CD14-positive monocyte (primary cell): ENCODE measurements around the gene NCCRP1. TPM values are rescaled to one million over a fixed set of nuclear protein-coding genes. Genes with fewer than 3 reads are reported as not detected.
A peak's percentile ranks its signal among the peaks of the same experiment; 100 is the strongest.

ENCODE experiments used
- DNase-seq, 3 donors: peaks; one replicate each; pipeline ENCODE4 v3.0.0-alpha.2; 2011 to 2022
- H2AFZ ChIP-seq: 2 replicates; pipeline ENCODE4 v1.6.0; 2012; ENCODE audit warnings: mild to moderate bottlenecking, low read depth, low read length, inconsistent platforms; ENCODE audit not compliant: insufficient read depth, poor library complexity, severe bottlenecking
- H3K27ac ChIP-seq, 2 donors: 1 replicate in 1 of 2; 2 replicates in 1 of 2; pipeline ENCODE4 v1.5.1; 2012 to 2013; ENCODE audit warnings: low read length in 2 of 2, control low read depth in 1 of 2, inconsistent platforms in 1 of 2, low read depth in 1 of 2, mild to moderate bottlenecking in 1 of 2
- H3K27me3 ChIP-seq, 2 donors: one replicate each; pipeline versions ENCODE4 v1.6.0 to v1.6.1; 2011 to 2013; ENCODE audit warnings: low read length in 2 of 2; ENCODE audit not compliant: control insufficient read depth in 2 of 2, insufficient read depth in 2 of 2
- H3K36me3 ChIP-seq, 2 donors: replicated peaks in 1 of 2; 1 replicate in 1 of 2; 2 replicates in 1 of 2; pipeline versions ENCODE4 v1.5.1 to v1.6.1; 2012 to 2013; ENCODE audit warnings: low read length in 2 of 2, control low read depth in 1 of 2, inconsistent platforms in 1 of 2, mild to moderate bottlenecking in 1 of 2; ENCODE audit not compliant: insufficient read depth in 2 of 2, control insufficient read depth in 1 of 2
- H3K4me1 ChIP-seq, 2 donors: 1 replicate in 1 of 2; 2 replicates in 1 of 2; pipeline versions ENCODE4 v1.5.1 to v1.6.1; 2012 to 2013; ENCODE audit warnings: low read length in 2 of 2, control low read depth in 1 of 2, inconsistent platforms in 1 of 2, mild to moderate bottlenecking in 1 of 2, moderate library complexity in 1 of 2; ENCODE audit not compliant: insufficient read depth in 2 of 2, control insufficient read depth in 1 of 2
- H3K4me2 ChIP-seq: replicated peaks from 2 replicates; pipeline ENCODE3; 2012; ENCODE audit warnings: low read length, moderate library complexity, mild to moderate bottlenecking; ENCODE audit not compliant: poor library complexity, severe bottlenecking; ENCODE audit errors: extremely low read depth
- H3K4me3 ChIP-seq, 3 experiments: fragments of 200-600 bp in 1 of 3; sonication (generic) in 1 of 3; replicated peaks in 1 of 3; 1 replicate in 2 of 3; 2 replicates in 1 of 3; pipeline ENCODE4 v1.5.1; 2011 to 2013; ENCODE audit warnings: low read length in 3 of 3, mild to moderate bottlenecking in 3 of 3, control low read depth in 2 of 3, low read depth in 2 of 3, inconsistent platforms in 1 of 3, moderate library complexity in 1 of 3
- H3K79me2 ChIP-seq: 2 replicates; pipeline ENCODE4 v1.6.0; 2012; ENCODE audit warnings: mild to moderate bottlenecking, control low read depth, inconsistent platforms, low read length, moderate library complexity; ENCODE audit not compliant: insufficient read depth
- H3K9ac ChIP-seq: 2 replicates; pipeline ENCODE4 v1.6.0; 2017; ENCODE audit warnings: low read length, mild to moderate bottlenecking; ENCODE audit not compliant: insufficient read depth, poor library complexity, severe bottlenecking
- H3K9me3 ChIP-seq, 2 donors: replicated peaks in 1 of 2; 1 replicate in 1 of 2; 2 replicates in 1 of 2; pipeline versions ENCODE4 v1.5.1 to v1.6.1; 2012 to 2013; ENCODE audit warnings: low read length in 2 of 2, control low read depth in 1 of 2; ENCODE audit not compliant: control insufficient read depth in 1 of 2, insufficient read depth in 1 of 2
- H4K20me1 ChIP-seq: 2 replicates; pipeline ENCODE4 v1.6.0; 2012; ENCODE audit warnings: mild to moderate bottlenecking, low read length, control low read depth, moderate library complexity; ENCODE audit not compliant: insufficient read depth
- H3K27ac Mint-ChIP-seq, 7 donors: one replicate each; pipeline ENCODE4 v1.8.0; 2020; ENCODE audit warnings: mild to moderate bottlenecking in 7 of 7, mixed read lengths in 7 of 7, moderate library complexity in 6 of 7, inconsistent platforms in 2 of 7
- H3K27me3 Mint-ChIP-seq, 3 donors: one replicate each; pipeline ENCODE4 v1.8.0; 2021 to 2022; ENCODE audit warnings: low read depth in 3 of 3, mild to moderate bottlenecking in 3 of 3, mixed read lengths in 3 of 3, moderate library complexity in 3 of 3, inconsistent platforms in 1 of 3
- H3K36me3 Mint-ChIP-seq, 2 donors: one replicate each; pipeline ENCODE4 v1.8.0; 2020; ENCODE audit warnings: mixed read lengths in 2 of 2, inconsistent platforms in 1 of 2, mild to moderate bottlenecking in 1 of 2
- H3K4me1 Mint-ChIP-seq: one replicate; pipeline ENCODE4 v1.8.0; 2020; ENCODE audit warnings: mild to moderate bottlenecking, mixed read lengths
- H3K4me3 Mint-ChIP-seq, 2 donors: one replicate each; pipeline ENCODE4 v1.8.0; 2020; ENCODE audit warnings: mild to moderate bottlenecking in 2 of 2, mixed read lengths in 2 of 2, moderate library complexity in 1 of 2
- H3K9me3 Mint-ChIP-seq, 7 donors: one replicate each; pipeline ENCODE4 v1.8.0; 2020 to 2022; ENCODE audit warnings: mixed read lengths in 7 of 7, mild to moderate bottlenecking in 6 of 7, moderate library complexity in 6 of 7, inconsistent platforms in 2 of 7
- WGBS: methylation state at CpG from one replicate; pipeline ENCODE4 v1.1.5; 2013; ENCODE audit warnings: missing lambda C conversion rate; ENCODE audit not compliant: insufficient coverage; 5-methylcytosine and 5-hydroxymethylcytosine counted together
- intact Hi-C, 2 donors: fragments of 100-400 bp; cut with micrococcal nuclease; formaldehyde crosslinking; loops; one replicate each; pipeline versions ENCODE4 v1.15.0 to v1.15.1; 2023
- polyA plus RNA-seq, 3 donors: library from polyadenylated mRNA; depleted of rRNA in 1 of 3; unstranded in 2 of 3; stranded (reverse) in 1 of 3; fragments of 300-500 nt in 2 of 3; fragments of >200 nt in 1 of 3; fragmentation: Illumina TruSeq in 2 of 3; gene quantifications; 1 replicate in 2 of 3; 2 replicates in 1 of 3; pipeline ENCODE4 v1.2.3, GENCODE V29; 2012 to 2021
- TF ChIP-seq, protein P1 (sequence below): fragments of 200-600 bp; IDR thresholded peaks from one replicate; pipeline ENCODE4 v1.8.0; 2022; ENCODE audit warnings: antibody characterized with exemption, mild to moderate bottlenecking

Gene NCCRP1
- polyA plus RNA-seq, 3 donors: not detected

DNA sequence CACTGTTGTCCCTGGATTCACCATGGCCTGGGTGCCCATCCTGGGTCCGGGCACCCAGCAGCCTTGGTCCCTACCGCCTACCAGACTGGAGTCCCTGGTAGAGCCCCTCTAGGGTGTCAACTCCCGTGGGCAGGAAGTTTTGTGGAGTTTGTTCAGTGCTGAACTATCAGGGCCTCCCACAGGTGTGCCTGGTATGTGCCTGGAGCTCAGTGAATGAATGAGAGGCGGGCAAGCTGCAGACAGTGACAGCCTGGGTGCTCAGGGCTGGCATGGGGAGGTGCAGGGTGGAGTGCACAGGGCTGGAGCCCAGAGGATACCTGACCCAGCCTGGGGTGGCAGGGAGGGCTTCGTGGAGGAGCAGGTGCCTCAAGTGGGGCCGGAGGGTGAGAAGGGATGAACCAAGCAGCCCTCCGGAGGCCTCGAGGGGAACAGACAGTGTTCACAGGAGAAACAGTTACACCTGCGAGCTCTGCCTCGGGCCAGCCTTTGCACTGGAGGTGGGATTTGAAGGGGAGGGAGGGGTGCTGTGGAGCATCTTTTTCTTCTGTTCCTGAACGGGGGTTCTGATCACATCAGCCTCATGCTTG, 41.6 kb upstream of the NCCRP1 start:
- Histone ChIP-seq H3K36me3 (no peaks in the 10 kb centered on the region), H3K4me3 (no peak overlapping the region), H3K27ac (no peak overlapping the region), H3K9me3 (no peaks in the 10 kb centered on the region), H3K4me2 (no peak overlapping the region), H3K9ac (no peak overlapping the region), H3K4me1 (peaks cover 0 to 5% of the 10 kb centered on the region in 2 donors), H2AFZ (no peak overlapping the region), H3K79me2 (peaks cover 16% of the 10 kb centered on the region), H3K27me3 (no peaks in the 10 kb centered on the region), H4K20me1 (peaks cover 9% of the 10 kb centered on the region)
- no peak overlapping the region for H3K4me3 Mint-ChIP-seq
- H3K27me3 Mint-ChIP-seq: no peaks in the 10 kb centered on the region
- H3K9me3 Mint-ChIP-seq: no peaks in the 10 kb centered on the region
- H3K27ac Mint-ChIP-seq: peak overlapping the region in 2 of 7 donors; percentile 11 to 44
- H3K4me1 Mint-ChIP-seq: peaks cover 4% of the 10 kb centered on the region
- WGBS: 87% methylated on average over 8 of the region's 11 CpGs
- TF ChIP-seq, protein P1, sequence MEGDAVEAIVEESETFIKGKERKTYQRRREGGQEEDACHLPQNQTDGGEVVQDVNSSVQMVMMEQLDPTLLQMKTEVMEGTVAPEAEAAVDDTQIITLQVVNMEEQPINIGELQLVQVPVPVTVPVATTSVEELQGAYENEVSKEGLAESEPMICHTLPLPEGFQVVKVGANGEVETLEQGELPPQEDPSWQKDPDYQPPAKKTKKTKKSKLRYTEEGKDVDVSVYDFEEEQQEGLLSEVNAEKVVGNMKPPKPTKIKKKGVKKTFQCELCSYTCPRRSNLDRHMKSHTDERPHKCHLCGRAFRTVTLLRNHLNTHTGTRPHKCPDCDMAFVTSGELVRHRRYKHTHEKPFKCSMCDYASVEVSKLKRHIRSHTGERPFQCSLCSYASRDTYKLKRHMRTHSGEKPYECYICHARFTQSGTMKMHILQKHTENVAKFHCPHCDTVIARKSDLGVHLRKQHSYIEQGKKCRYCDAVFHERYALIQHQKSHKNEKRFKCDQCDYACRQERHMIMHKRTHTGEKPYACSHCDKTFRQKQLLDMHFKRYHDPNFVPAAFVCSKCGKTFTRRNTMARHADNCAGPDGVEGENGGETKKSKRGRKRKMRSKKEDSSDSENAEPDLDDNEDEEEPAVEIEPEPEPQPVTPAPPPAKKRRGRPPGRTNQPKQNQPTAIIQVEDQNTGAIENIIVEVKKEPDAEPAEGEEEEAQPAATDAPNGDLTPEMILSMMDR: no peak
- peaks cover 0 to 3% of the 10 kb centered on the region in 2 donors for H3K36me3 Mint-ChIP-seq
- no peak for DNase-seq
- intact Hi-C loops: no loop called here

DNA sequence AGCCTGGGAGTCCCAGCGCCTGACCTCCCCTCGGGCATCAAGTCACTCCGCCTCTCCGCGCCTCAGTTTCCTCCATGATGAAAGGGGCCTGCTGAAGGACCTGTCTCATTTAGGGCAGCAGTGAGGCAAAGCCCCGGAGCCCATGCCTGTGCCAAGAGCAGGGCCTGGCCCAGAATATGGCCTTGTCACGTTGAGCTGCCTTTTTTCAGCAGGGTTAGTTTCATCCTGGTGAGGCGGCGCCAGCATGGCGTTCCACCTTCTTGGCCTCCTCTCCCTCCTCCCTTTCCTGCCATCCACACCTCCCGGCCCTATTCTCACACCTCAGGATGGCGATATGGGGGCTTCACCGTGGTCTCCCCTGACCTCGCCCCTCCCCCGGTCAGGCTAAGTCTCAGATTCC, 41.0 kb upstream of the NCCRP1 start:
- Histone ChIP-seq H3K4me1 (peaks cover 0 to 10% of the 10 kb centered on the region in 2 donors), H3K27me3 (no peaks in the 10 kb centered on the region), H4K20me1 (peaks cover 9% of the 10 kb centered on the region), H3K9ac (no peak overlapping the region), H3K4me2 (no peak overlapping the region), H3K27ac (no peak overlapping the region), H3K4me3 (no peak overlapping the region), H3K9me3 (no peaks in the 10 kb centered on the region), H3K79me2 (peaks cover 12% of the 10 kb centered on the region), H2AFZ (no peak overlapping the region), H3K36me3 (no peaks in the 10 kb centered on the region)
- TF ChIP-seq, protein P1: no peak
- no peaks in the 10 kb centered on the region for H3K27me3 Mint-ChIP-seq
- H3K4me1 Mint-ChIP-seq: peaks cover 9% of the 10 kb centered on the region
- H3K27ac Mint-ChIP-seq: no peak overlapping the region
- H3K9me3 Mint-ChIP-seq: no peaks in the 10 kb centered on the region
- no peak overlapping the region for H3K4me3 Mint-ChIP-seq
- intact Hi-C loops: no loop called here
- peaks cover 0 to 3% of the 10 kb centered on the region in 2 donors for H3K36me3 Mint-ChIP-seq
- DNase-seq: no peak
- WGBS: 86% methylated on average over 7 of the region's 15 CpGs
